Brain microvascular endothelial cell (primary cell): Measurements from ENCODE around the gene PDXK.

ENCODE experiments used
- DNase-seq: peaks from one replicate; pipeline ENCODE4 v3.0.0-alpha.2; 2020
- H3K27ac ChIP-seq: fragments of 250-450 bp; sonication (Bioruptor Pico); 2 replicates; pipeline ENCODE4 v1.5.1; 2020; ENCODE audit warnings: mild to moderate bottlenecking, moderate library complexity
- H3K27me3 ChIP-seq: fragments of 250-450 bp; sonication (Bioruptor Pico); replicated peaks from 2 replicates; pipeline ENCODE4 v1.5.1; 2020; ENCODE audit warnings: mild to moderate bottlenecking
- H3K36me3 ChIP-seq: fragments of 250-450 bp; sonication (Bioruptor Pico); replicated peaks from 2 replicates; pipeline ENCODE4 v1.5.1; 2020; ENCODE audit warnings: mild to moderate bottlenecking
- H3K4me3 ChIP-seq: 2 replicates; pipeline ENCODE4 v1.5.1; 2011; ENCODE audit warnings: low read depth, mild to moderate bottlenecking, control low read depth, low read length, moderate library complexity
- CTCF ChIP-seq: IDR thresholded peaks from 2 replicates; pipeline ENCODE4 v1.5.1; 2011; ENCODE audit warnings: low read depth, mild to moderate bottlenecking, moderate library complexity, low read length, control low read depth, inconsistent platforms; ENCODE audit errors: missing control alignments
- in situ Hi-C: cut with HindIII; loops from 2 replicates; pipeline ENCODE4 v1.10.0; 2017; ENCODE audit warnings: low sequenced_read_pairs, low pct_ligation_motif_present

PDXK gene

GRCh38 chr21:43726686-43727518 is 8.0 kb downstream of the PDXK start:
- Histone ChIP-seq H3K27me3 (no peaks in the 10 kb centered on the region), H3K36me3 (no peaks in the 10 kb centered on the region), H3K4me3 (no peak overlapping the region), H3K27ac (no peak overlapping the region)
- in situ Hi-C loops, result no loop called here
- no peak for TF ChIP-seq CTCF
- DNase-seq, result no peak

- peak overlapping the region; percentile 78 for H3K27ac ChIP-seq
- peak; percentile 46 for TF ChIP-seq CTCF
- in situ Hi-C loops, result no loop called here
- H3K36me3 ChIP-seq, result no peaks in the 10 kb centered on the region
- H3K27me3 ChIP-seq, result no peaks in the 10 kb centered on the region
- DNase-seq, result no peak
- H3K4me3 ChIP-seq, result no peak overlapping the region
Observed at GRCh38 chr21:43727519-43728153, 8.7 kb downstream of the PDXK start.

- no peaks in the 10 kb centered on the region for H3K36me3 ChIP-seq
- in situ Hi-C loops, result no loop called here
- peak overlapping the region; percentile 78 for H3K27ac ChIP-seq
- no peak overlapping the region for H3K4me3 ChIP-seq
- no peak for DNase-seq
- H3K27me3 ChIP-seq, result no peaks in the 10 kb centered on the region
- TF ChIP-seq CTCF, result no peak
Observed at GRCh38 chr21:43728154-43728466, 9.2 kb downstream of the PDXK start.

- Histone ChIP-seq H3K36me3 (no peaks in the 10 kb centered on the region), H3K27me3 (no peaks in the 10 kb centered on the region), H3K27ac (peak overlapping the region; percentile 78), H3K4me3 (peak overlapping the region; percentile 58)
- in situ Hi-C loops, result no loop called here
- TF ChIP-seq CTCF, result peak; percentile 51
- peak; percentile 99 for DNase-seq
Observed at GRCh38 chr21:43728467-43729390, 9.8 kb downstream of the PDXK start.

- H3K27ac ChIP-seq, result no peak overlapping the region
- in situ Hi-C loops, result no loop called here
- H3K27me3 ChIP-seq, result no peaks in the 10 kb centered on the region
- no peak for DNase-seq
- TF ChIP-seq CTCF, result no peak
- H3K36me3 ChIP-seq, result peaks cover 11% of the 10 kb centered on the region
- no peak overlapping the region for H3K4me3 ChIP-seq
Observed at GRCh38 chr21:43731476-43731875, 12.5 kb downstream of the PDXK start.
